ENCODE measurements around the gene ZRANB1. TPM values are rescaled to one million over a fixed set of nuclear protein-coding genes. Genes with fewer than 3 reads are reported as not detected.

The ZRANB1 gene
- total RNA-seq, 4 donors from 2014 or later, result 10.7 to 18.8 (median 15.5) TPM

- DNase-seq, result no peak
- peaks cover 0 to 23% (median 0%) of the 10 kb centered on the region in 4 donors for H3K4me1 ChIP-seq
- no peaks in the 10 kb centered on the region for H3K9me3 ChIP-seq
- no peak overlapping the region for H3K27ac ChIP-seq
- H3K36me3 ChIP-seq, result peaks cover 0 to 9% (median 0%) of the 10 kb centered on the region in 3 donors
- H3K4me3 ChIP-seq, result no peak overlapping the region
- H3K27me3 ChIP-seq, result no peaks in the 10 kb centered on the region
- no peak for TF ChIP-seq POLR2A (IDR thresholded peaks at IDR 0.05)
- TF ChIP-seq, protein P1, sequence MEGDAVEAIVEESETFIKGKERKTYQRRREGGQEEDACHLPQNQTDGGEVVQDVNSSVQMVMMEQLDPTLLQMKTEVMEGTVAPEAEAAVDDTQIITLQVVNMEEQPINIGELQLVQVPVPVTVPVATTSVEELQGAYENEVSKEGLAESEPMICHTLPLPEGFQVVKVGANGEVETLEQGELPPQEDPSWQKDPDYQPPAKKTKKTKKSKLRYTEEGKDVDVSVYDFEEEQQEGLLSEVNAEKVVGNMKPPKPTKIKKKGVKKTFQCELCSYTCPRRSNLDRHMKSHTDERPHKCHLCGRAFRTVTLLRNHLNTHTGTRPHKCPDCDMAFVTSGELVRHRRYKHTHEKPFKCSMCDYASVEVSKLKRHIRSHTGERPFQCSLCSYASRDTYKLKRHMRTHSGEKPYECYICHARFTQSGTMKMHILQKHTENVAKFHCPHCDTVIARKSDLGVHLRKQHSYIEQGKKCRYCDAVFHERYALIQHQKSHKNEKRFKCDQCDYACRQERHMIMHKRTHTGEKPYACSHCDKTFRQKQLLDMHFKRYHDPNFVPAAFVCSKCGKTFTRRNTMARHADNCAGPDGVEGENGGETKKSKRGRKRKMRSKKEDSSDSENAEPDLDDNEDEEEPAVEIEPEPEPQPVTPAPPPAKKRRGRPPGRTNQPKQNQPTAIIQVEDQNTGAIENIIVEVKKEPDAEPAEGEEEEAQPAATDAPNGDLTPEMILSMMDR (IDR thresholded peaks at IDR 0.05), result no peak
These were observed 93.2 kb downstream of the ZRANB1 start for GRCh38 chr10:125035136-125035535.

GRCh38 chr10:125035588-125036295 is 93.8 kb downstream of the ZRANB1 start:
- H3K27ac ChIP-seq, result no peak overlapping the region
- no peaks in the 10 kb centered on the region for H3K27me3 ChIP-seq
- H3K4me3 ChIP-seq, result no peak overlapping the region
- H3K9me3 ChIP-seq, result no peaks in the 10 kb centered on the region
- peaks cover 0 to 9% (median 0%) of the 10 kb centered on the region in 3 donors for H3K36me3 ChIP-seq
- peaks cover 0 to 23% (median 0%) of the 10 kb centered on the region in 4 donors for H3K4me1 ChIP-seq
- DNase-seq, result no peak
- TF ChIP-seq, protein P1 (IDR thresholded peaks at IDR 0.05), result no peak
- TF ChIP-seq POLR2A (IDR thresholded peaks at IDR 0.05), result no peak

GRCh38 chr10:125037145-125037877 is 95.4 kb downstream of the ZRANB1 start:
- peak in 2 of 3 donors; percentile 66 to 78 for DNase-seq
- H3K4me3 ChIP-seq, result no peak overlapping the region
- no peaks in the 10 kb centered on the region for H3K9me3 ChIP-seq
- peak overlapping the region in 1 of 4 donors; percentile 64 for H3K27ac ChIP-seq
- H3K36me3 ChIP-seq, result peaks cover 0 to 9% (median 0%) of the 10 kb centered on the region in 3 donors
- peaks cover 0 to 27% (median 0%) of the 10 kb centered on the region in 4 donors for H3K4me1 ChIP-seq
- H3K27me3 ChIP-seq, result no peaks in the 10 kb centered on the region
- TF ChIP-seq, protein P1 (IDR thresholded peaks at IDR 0.05), result no peak
- no peak for TF ChIP-seq POLR2A (IDR thresholded peaks at IDR 0.05)

Small RNA genes lying within 50 kb of the gene (small RNA-seq; reads per million reads assigned to genes)
- gene MIR4296, result 0 reads per million in 2 donors

Other genes with a start within 250 kb of the ZRANB1 start
- 10 to 100 TPM; 72.7 to 92.1 (median 80.5) TPM for gene FAM53B, start 197.7 kb upstream of the ZRANB1 start, total RNA-seq
- 10 to 100 TPM in 3 of 4 donors, 1 to 10 TPM in 1; 9.5 to 23.3 (median 18.5) TPM for gene EEF1AKMT2, start 150.2 kb upstream of the ZRANB1 start, total RNA-seq
- gene ABRAXAS2, start 140.3 kb upstream of the ZRANB1 start, total RNA-seq, result 10 to 100 TPM; 10.9 to 13.1 (median 12.6) TPM
- 10 to 100 TPM; 53.6 to 83.8 (median 64.7) TPM for gene CTBP2, start 218.4 kb downstream of the ZRANB1 start, total RNA-seq